H1 (cell line): Measurements from ENCODE around the gene AFF1. TPM values are rescaled to one million over a fixed set of nuclear protein-coding genes. Genes with fewer than 3 reads are reported as not detected.

ENCODE experiments used
- ASH2L ChIP-seq: fragments of 200-600, 300-600 bp; sonication (generic); IDR thresholded peaks from one replicate; pipeline ENCODE4 v1.7.1; 2017; ENCODE audit warnings: low read length
- CHD7 ChIP-seq: fragments of 300-600 bp; sonication (generic); IDR thresholded peaks from 2 replicates; pipeline ENCODE4 v1.7.1; 2012; ENCODE audit warnings: low read length, moderate library complexity, mild to moderate bottlenecking, inconsistent platforms; ENCODE audit not compliant: insufficient replicate concordance
- CTCF ChIP-seq, 3 experiments: IDR thresholded peaks; 1 replicate in 2 of 3; 2 replicates in 1 of 3; pipeline versions ENCODE4 v1.5.1 to v1.6.1; 2011; ENCODE audit warnings: low read length in 3 of 3, mild to moderate bottlenecking in 3 of 3, inconsistent platforms in 2 of 3, low read depth in 1 of 3, moderate library complexity in 1 of 3; ENCODE audit not compliant: insufficient read depth in 1 of 3; ENCODE audit errors: control extremely low read depth in 1 of 3
- E2F6 ChIP-seq: IDR thresholded peaks from 2 replicates; pipeline ENCODE4 v1.6.1; 2012; ENCODE audit warnings: inconsistent platforms
- POLR2A ChIP-seq, 2 experiments: IDR thresholded peaks; 1 replicate in 1 of 2; 2 replicates in 1 of 2; pipeline ENCODE4 v1.6.1; 2011; ENCODE audit warnings: low read depth in 2 of 2, low read length in 2 of 2, mild to moderate bottlenecking in 2 of 2; ENCODE audit errors: control extremely low read depth in 1 of 2
- polyA plus RNA-seq, 7 experiments: library from polyadenylated mRNA; depleted of rRNA in 3 of 7; stranded (reverse) in 5 of 7; unstranded in 2 of 7; fragments of >200 nt in 5 of 7; fragments of 200-250 nt in 2 of 7; gene quantifications; 1 replicate in 5 of 7; 2 replicates in 1 of 7; 4 replicates in 1 of 7; pipeline versions ENCODE4 v1.2.1 to v1.2.3, GENCODE V29; 2011 to 2013; ENCODE audit warnings: missing spikeins in 2 of 7, mixed read lengths in 2 of 7
- total RNA-seq: library from RNA; stranded (reverse); fragmentation: NEBNext Ultra II Directional; extraction: Animal tissue kit (Norgen Biotek cat#: 25700); gene quantifications from 2 replicates; pipeline ENCODE4 v1.2.1, GENCODE V29; 2021

Gene AFF1
- total and polyA plus RNA-seq, 2 of the 8 experiments (the other 6 are each of a cell fraction or from before 2014, with no cell fraction given): 14.8 to 85.5 TPM

GRCh38 chr4:86978709-86979108 lies 43.9 kb downstream of the AFF1 start (continued):
- TF ChIP-seq CHD7 (no peak), CTCF (IDR thresholded peaks at IDR 0.05; ENCODE audit: control extremely low read depth in 1 of 3, insufficient read depth in 1 of 3, low read depth in 1 of 3, low read length in 3 of 3) (no peak), POLR2A (IDR thresholded peaks at IDR 0.05; ENCODE audit: control extremely low read depth in 1 of 2, low read depth in 2 of 2, low read length in 2 of 2) (no peak), ASH2L (no peak), E2F6 (no peak)
